Measurements from ENCODE around the gene HOXC9.

GRCh38 chr12:54039417-54040147 lies 39.6 kb downstream of the HOXC9 start:
- TF ChIP-seq POLR2A (conservative IDR thresholded peaks at IDR 0.05) (no peak), E4F1 (CRISPR knock-in tag; IDR thresholded peaks at IDR 0.05; ENCODE audit: borderline replicate concordance) (no peak), CTCF (IDR thresholded peaks at IDR 0.05 in 2 of 3, conservative IDR thresholded peaks at IDR 0.05 in 1 of 3; ENCODE audit: insufficient read depth in 2 of 3, low read depth in 1 of 3, low read length in 3 of 3) (no peak)
